NCI-H2029 (cell line): ENCODE data around the gene TMEM74B.

Source experiments
- DNase-seq: peaks from one replicate; lab custom pipeline; 2025; lab: John Stamatoyannopoulos, UW

The TMEM74B gene

DNA sequence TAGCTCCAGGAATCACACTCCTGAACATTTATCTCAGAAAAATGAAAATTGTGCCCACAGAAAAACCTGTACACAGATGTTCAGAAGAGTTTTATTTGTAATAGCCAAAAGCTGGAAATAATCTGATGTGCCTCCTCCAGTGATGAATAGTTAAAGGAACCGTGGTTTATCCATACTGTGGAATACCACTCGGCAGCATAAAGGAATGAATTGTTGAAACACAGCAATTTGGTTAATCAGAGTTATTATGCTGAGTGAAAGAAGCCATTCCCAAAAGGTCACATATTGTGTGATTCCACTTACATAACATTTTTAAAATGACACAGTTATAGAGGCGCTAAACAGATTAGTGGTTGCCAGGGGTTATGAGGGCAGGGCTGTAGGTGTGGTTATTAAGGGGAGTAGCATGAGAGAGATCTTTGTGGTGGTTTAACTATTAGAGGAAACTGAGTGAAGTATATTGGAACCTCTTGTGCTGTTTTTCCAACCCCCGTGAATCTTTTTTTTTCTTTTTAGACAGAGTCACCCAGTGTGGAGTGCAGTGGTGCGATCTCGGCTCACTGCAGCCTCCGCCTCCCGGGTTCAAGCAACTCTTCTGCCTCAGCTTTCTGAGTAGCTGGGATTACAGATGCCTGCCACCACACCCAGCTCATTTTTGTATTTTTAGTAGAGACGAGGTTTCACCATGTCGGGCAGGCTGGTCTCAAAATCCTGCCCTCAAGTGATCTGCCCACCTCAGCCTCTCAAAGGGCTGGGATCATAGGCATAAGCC is 40.2 kb downstream of the TMEM74B start:
- DNase-seq: no peak

DNA sequence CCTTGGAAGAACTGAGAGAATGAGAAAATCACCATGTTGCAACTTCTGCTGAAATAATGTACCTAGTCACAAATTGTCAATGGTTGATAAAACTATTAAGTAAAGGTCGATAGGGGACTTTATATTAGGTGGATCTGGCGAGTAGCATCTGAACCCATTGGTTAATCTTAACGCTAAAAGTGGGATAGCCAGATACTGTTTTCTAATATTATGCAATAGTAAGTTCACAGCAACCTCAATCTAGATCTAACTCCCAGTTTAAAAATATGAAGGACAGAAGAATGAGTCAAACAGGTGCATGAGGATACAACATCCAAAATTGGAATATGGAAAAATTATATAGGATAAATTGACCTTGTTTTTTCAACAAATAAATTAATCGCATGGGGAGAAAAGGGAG is 47.5 kb downstream of the TMEM74B start:
- DNase-seq: no peak

DNA sequence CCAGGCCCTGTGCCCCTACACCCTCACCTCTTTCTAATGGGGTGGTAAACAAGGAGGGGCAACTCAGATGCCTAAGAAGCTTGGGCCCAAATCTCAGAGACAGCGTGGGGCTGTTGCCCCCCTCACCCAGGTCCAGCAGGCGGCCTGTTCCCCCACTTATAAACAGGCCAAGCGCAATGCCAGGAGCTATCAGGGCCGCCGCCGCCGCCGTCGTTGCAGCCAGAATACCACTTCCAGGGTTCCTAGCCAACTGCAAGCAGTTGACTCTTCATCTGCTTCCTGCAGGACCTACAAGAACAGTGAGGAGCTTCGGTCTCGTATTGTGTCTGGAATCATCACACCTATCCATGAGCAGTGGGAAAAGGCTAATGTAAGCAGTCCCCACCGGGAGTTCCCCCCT is 49.9 kb downstream of the TMEM74B start:
- DNase-seq: no peak

DNA sequence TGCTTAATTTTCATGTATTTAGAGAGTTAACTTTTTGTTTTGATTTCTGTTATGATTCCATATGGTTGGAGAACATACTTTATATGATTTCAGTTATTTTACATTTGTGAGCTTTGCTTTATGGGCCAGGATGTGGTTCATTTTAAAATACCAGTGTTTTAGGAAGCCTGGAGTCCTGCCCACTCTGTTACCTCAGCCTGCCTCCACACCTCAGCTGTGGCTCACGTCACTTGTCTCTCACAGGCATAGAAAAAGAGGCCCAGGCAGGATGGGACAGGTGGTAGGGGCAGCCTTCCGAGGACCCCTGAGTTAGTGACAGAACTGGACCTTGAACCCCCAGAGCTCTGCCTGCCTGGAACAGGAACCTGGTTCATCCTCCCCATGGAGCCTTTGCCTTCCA is 50.4 kb downstream of the TMEM74B start:
- DNase-seq: no peak

DNA sequence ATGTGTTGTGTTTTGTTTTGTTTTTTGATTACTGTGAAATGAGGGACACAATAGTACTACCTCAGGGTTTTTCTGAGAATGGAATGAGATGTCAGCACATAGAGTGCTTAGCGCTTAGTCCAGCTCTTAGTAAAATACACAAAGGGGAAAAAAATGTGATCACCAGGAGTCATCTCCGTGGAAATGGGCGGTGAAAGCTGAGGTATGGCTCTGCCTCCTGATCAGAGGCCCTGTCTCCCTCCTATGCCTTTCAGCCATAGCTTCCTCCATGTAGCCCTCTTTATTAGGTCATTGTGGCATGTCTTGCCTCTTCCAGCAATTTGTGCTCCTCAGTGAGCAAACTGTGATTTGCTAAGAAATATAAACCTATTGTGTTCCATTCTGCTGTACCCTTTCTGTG is 53.4 kb downstream of the TMEM74B start:
- no peak for DNase-seq

DNA sequence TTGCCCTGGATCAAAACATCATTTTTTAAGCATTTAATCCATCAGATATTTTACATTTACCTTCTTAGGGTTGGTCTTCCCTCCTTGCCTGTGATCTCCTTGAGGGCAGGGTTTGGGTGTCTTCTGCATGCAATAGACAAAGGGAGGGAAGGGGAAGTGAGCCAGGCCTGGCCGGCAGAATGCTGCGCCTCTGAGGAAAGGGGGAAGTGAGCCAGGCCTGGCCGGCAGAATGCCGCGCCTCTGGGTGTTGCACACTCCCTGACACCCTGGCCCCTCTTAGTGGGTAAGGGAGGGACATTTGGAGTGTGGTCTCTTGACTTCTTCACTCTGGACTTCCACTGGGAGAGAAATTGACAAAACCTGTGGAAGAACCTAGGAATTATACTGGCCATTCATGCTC is 53.9 kb downstream of the TMEM74B start:
- DNase-seq: no peak
